Activated CD4-positive, alpha-beta T cell treated with anti-CD3 and anti-CD28 coated beads, Interleukin-2, Interleukin-6, amounts not matched to agents 100 ng/mL and 50 ng/mL, durations not matched to agents 16 hours and 8 hours (primary cell): Measurements from ENCODE around the gene SLC66A2.

Experiments used
- DNase-seq: peaks from one replicate; pipeline ENCODE4 v3.0.0-alpha.2; 2020

The SLC66A2 gene

GRCh38 chr18:79949697-79950487 is 1.6 kb downstream of the SLC66A2 start:
- no peak for DNase-seq

GRCh38 chr18:79948719-79949411 is 2.6 kb downstream of the SLC66A2 start:
- no peak for DNase-seq

GRCh38 chr18:79947881-79948610 is 3.4 kb downstream of the SLC66A2 start:
- no peak for DNase-seq

- no peak for DNase-seq
These were observed 4.2 kb downstream of the SLC66A2 start for GRCh38 chr18:79947054-79947755.

- no peak for DNase-seq
These were observed 6.1 kb downstream of the SLC66A2 start for GRCh38 chr18:79945118-79946042.

GRCh38 chr18:79944746-79945117 is 6.7 kb downstream of the SLC66A2 start:
- no peak for DNase-seq

- DNase-seq: peak; percentile 55
These were observed 7.2 kb downstream of the SLC66A2 start for GRCh38 chr18:79944126-79944731.

- no peak for DNase-seq
These were observed 7.8 kb downstream of the SLC66A2 start for GRCh38 chr18:79943608-79944125.

GRCh38 chr18:79942786-79943607 is 8.5 kb downstream of the SLC66A2 start:
- DNase-seq: no peak

GRCh38 chr18:79942211-79942610 is 9.2 kb downstream of the SLC66A2 start:
- no peak for DNase-seq

GRCh38 chr18:79941473-79942119 is 9.9 kb downstream of the SLC66A2 start:
- no peak for DNase-seq

GRCh38 chr18:79940814-79941472 is 10.5 kb downstream of the SLC66A2 start:
- no peak for DNase-seq

GRCh38 chr18:79940126-79940813 is 11.2 kb downstream of the SLC66A2 start:
- DNase-seq: no peak

GRCh38 chr18:79939096-79939495 is 12.4 kb downstream of the SLC66A2 start:
- DNase-seq: no peak

GRCh38 chr18:79938196-79938595 is 13.3 kb downstream of the SLC66A2 start:
- DNase-seq: no peak

GRCh38 chr18:79937103-79937860 is 14.2 kb downstream of the SLC66A2 start:
- DNase-seq: no peak

- no peak for DNase-seq
These were observed 14.8 kb downstream of the SLC66A2 start for GRCh38 chr18:79936641-79937040.

GRCh38 chr18:79935925-79936324 is 15.5 kb downstream of the SLC66A2 start:
- DNase-seq: no peak
